Mesenchymal stem cell (in vitro differentiated cells and primary cell): Measurements from ENCODE around the gene ETFA.

ENCODE experiments used
- DNase-seq: peaks from one replicate; pipeline ENCODE4 v3.0.0-alpha.2; 2013
- H2AFZ ChIP-seq: one replicate; pipeline ENCODE4 v1.6.1; 2013; ENCODE audit warnings: low read depth, mild to moderate bottlenecking, control low read depth, inconsistent platforms, low read length, moderate library complexity
- H2AK5ac ChIP-seq: 2 replicates; pipeline ENCODE4 v1.6.1; 2013; ENCODE audit warnings: low read length, moderate library complexity, mild to moderate bottlenecking, inconsistent platforms; ENCODE audit not compliant: severe bottlenecking
- H2BK120ac ChIP-seq: one replicate; pipeline ENCODE4 v1.6.1; 2013; ENCODE audit warnings: low read depth, mild to moderate bottlenecking, inconsistent platforms, low read length, moderate library complexity
- H2BK12ac ChIP-seq, 2 experiments: one replicate each; pipeline ENCODE4 v1.6.1; 2013; ENCODE audit warnings: inconsistent platforms in 2 of 2, low read length in 2 of 2, mild to moderate bottlenecking in 2 of 2, moderate library complexity in 2 of 2, control low read depth in 1 of 2
- H2BK15ac ChIP-seq: one replicate; pipeline ENCODE4 v1.6.1; 2013; ENCODE audit warnings: mild to moderate bottlenecking, low read depth, inconsistent platforms; ENCODE audit not compliant: poor library complexity, severe bottlenecking
- H2BK5ac ChIP-seq: 2 replicates; pipeline ENCODE4 v1.6.1; 2013; ENCODE audit warnings: low read depth, mild to moderate bottlenecking, low read length, control low read depth, inconsistent platforms; ENCODE audit not compliant: poor library complexity, severe bottlenecking
- H3K14ac ChIP-seq, 2 experiments: one replicate each; pipeline ENCODE4 v1.6.1; 2013; ENCODE audit warnings: inconsistent platforms in 2 of 2, low read length in 2 of 2, control low read depth in 1 of 2, mild to moderate bottlenecking in 1 of 2, moderate library complexity in 1 of 2
- H3K18ac ChIP-seq, 2 experiments: one replicate each; pipeline ENCODE4 v1.6.1; 2013; ENCODE audit warnings: inconsistent platforms in 2 of 2, low read length in 2 of 2, control low read depth in 1 of 2, low read depth in 1 of 2, mild to moderate bottlenecking in 1 of 2
- H3K23ac ChIP-seq, 2 experiments: one replicate each; pipeline ENCODE4 v1.6.1; 2013; ENCODE audit warnings: inconsistent platforms in 2 of 2, low read length in 2 of 2, mild to moderate bottlenecking in 2 of 2, moderate library complexity in 2 of 2, control low read depth in 1 of 2
- H3K27ac ChIP-seq: 2 replicates; pipeline ENCODE4 v1.5.1; 2013; ENCODE audit warnings: mild to moderate bottlenecking, moderate library complexity, low read length, control low read depth, inconsistent platforms; ENCODE audit not compliant: poor library complexity, severe bottlenecking
- H3K27me3 ChIP-seq, 2 experiments: 2 replicates each; pipeline versions ENCODE4 v1.6.1 to v1.7.0; 2013; ENCODE audit warnings: low read length in 2 of 2, mild to moderate bottlenecking in 2 of 2, moderate library complexity in 2 of 2, control low read depth in 1 of 2, inconsistent platforms in 1 of 2; ENCODE audit not compliant: control insufficient read depth in 1 of 2, insufficient read depth in 1 of 2
- H3K36me3 ChIP-seq, 2 experiments: 2 replicates each; pipeline versions ENCODE4 v1.6.1 to v1.7.0; 2013; ENCODE audit warnings: low read length in 2 of 2, control low read depth in 1 of 2, inconsistent platforms in 1 of 2, low read depth in 1 of 2, mild to moderate bottlenecking in 1 of 2; ENCODE audit not compliant: insufficient read depth in 2 of 2, control insufficient read depth in 1 of 2
- H3K4ac ChIP-seq, 2 experiments: one replicate each; pipeline ENCODE4 v1.6.1; 2013; ENCODE audit warnings: inconsistent platforms in 2 of 2, low read length in 2 of 2, mild to moderate bottlenecking in 2 of 2, moderate library complexity in 2 of 2, control low read depth in 1 of 2, low read depth in 1 of 2
- H3K4me1 ChIP-seq: 2 replicates; pipeline ENCODE4 v1.6.1; 2013; ENCODE audit warnings: low read depth, low read length, control low read depth; ENCODE audit not compliant: control insufficient read depth, insufficient read depth
- H3K4me2 ChIP-seq: 2 replicates; pipeline ENCODE4 v1.6.1; 2013; ENCODE audit warnings: low read length, mild to moderate bottlenecking, inconsistent platforms; ENCODE audit not compliant: poor library complexity, severe bottlenecking
- H3K4me3 ChIP-seq, 2 experiments: 2 replicates each; pipeline versions ENCODE4 v1.5.1 to v1.7.0; 2013; ENCODE audit warnings: low read length in 2 of 2, mild to moderate bottlenecking in 2 of 2, control low read depth in 1 of 2, low read depth in 1 of 2; ENCODE audit not compliant: insufficient read depth in 1 of 2
- H3K79me1 ChIP-seq: replicated peaks from 2 replicates; pipeline ENCODE4 v1.6.1; 2013; ENCODE audit warnings: mild to moderate bottlenecking, control low read depth, low read length, inconsistent platforms; ENCODE audit not compliant: poor library complexity, severe bottlenecking
- H3K9ac ChIP-seq: 2 replicates; pipeline ENCODE4 v1.7.0; 2013; ENCODE audit warnings: mild to moderate bottlenecking, low read length, moderate library complexity
- H3K9me3 ChIP-seq: 2 replicates; pipeline ENCODE4 v1.7.0; 2013; ENCODE audit warnings: mild to moderate bottlenecking, low read length; ENCODE audit not compliant: control insufficient read depth
- H4K8ac ChIP-seq: one replicate; pipeline ENCODE4 v1.6.1; 2013; ENCODE audit warnings: inconsistent platforms, mild to moderate bottlenecking, low read length, moderate library complexity
- H4K91ac ChIP-seq: one replicate; pipeline ENCODE4 v1.6.1; 2013; ENCODE audit warnings: mild to moderate bottlenecking, low read length, inconsistent platforms
- WGBS: methylation state at CpG from one replicate; pipeline ENCODE4 v1.1.7; 2013; ENCODE audit warnings: mixed read lengths; 5-methylcytosine and 5-hydroxymethylcytosine counted together

Gene ETFA

DNA sequence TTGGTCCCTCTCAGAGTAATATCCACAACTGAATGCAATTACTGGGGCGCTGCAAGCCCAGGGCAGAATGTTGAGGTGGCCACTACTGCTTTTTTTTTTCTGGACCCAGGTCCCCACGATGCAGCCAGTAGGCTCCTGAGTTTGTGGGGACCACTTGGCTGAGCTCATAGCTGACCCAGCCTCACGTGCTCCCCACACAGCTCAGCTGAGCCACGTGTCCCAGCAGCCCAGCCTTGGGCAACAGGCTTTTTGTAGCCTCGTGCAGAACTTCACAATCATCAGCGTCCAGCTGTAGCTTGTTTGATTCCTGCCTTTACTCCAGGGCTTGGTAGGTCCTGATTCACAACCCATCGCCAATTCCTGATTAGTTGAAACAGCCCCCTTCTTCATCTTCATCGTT lies 117.3 kb downstream of the ETFA start:
- H3K36me3 ChIP-seq = peaks cover 0 to 3% of the 10 kb centered on the region in 2 experiments
- H3K18ac ChIP-seq = no peak overlapping the region
- 86% methylated on average over 8 of the region's 8 CpGs for WGBS
- no peak overlapping the region for H2BK15ac ChIP-seq
- DNase-seq = no peak
- H3K4me1 ChIP-seq = peaks cover 26% of the 10 kb centered on the region
- H3K27me3 ChIP-seq = peaks cover 16 to 58% of the 10 kb centered on the region in 2 experiments
- H3K14ac ChIP-seq = no peak overlapping the region
- no peak overlapping the region for H3K23ac ChIP-seq
- H3K79me1 ChIP-seq = no peaks in the 10 kb centered on the region
- no peaks in the 10 kb centered on the region for H3K9me3 ChIP-seq
- no peak overlapping the region for H3K4me2 ChIP-seq
- H2BK120ac ChIP-seq = no peak overlapping the region
- no peak overlapping the region for H4K91ac ChIP-seq
- no peak overlapping the region for H2AK5ac ChIP-seq
- no peak overlapping the region for H2BK5ac ChIP-seq
- no peak overlapping the region for H3K4me3 ChIP-seq
- H3K9ac ChIP-seq = no peak overlapping the region
- no peak overlapping the region for H2AFZ ChIP-seq
- H3K4ac ChIP-seq = no peak overlapping the region
- no peak overlapping the region for H4K8ac ChIP-seq
- no peak overlapping the region for H2BK12ac ChIP-seq
- H3K27ac ChIP-seq = no peak overlapping the region

- Histone ChIP-seq H4K91ac (no peak overlapping the region), H3K4me1 (peaks cover 22% of the 10 kb centered on the region), H4K8ac (no peak overlapping the region), H3K9me3 (no peaks in the 10 kb centered on the region), H3K4me2 (no peak overlapping the region), H2BK12ac (no peak overlapping the region), H3K4me3 (no peak overlapping the region), H3K79me1 (no peaks in the 10 kb centered on the region), H2BK120ac (no peak overlapping the region), H2BK15ac (no peak overlapping the region), H2AK5ac (no peak overlapping the region), H3K14ac (no peak overlapping the region), H3K36me3 (peaks cover 0 to 3% of the 10 kb centered on the region in 2 experiments), H3K23ac (no peak overlapping the region), H2AFZ (no peak overlapping the region), H3K27ac (no peak overlapping the region), H2BK5ac (no peak overlapping the region), H3K18ac (no peak overlapping the region), H3K4ac (no peak overlapping the region), H3K27me3 (peaks cover 17 to 63% of the 10 kb centered on the region in 2 experiments), H3K9ac (no peak overlapping the region)
- no peak for DNase-seq
- 88% methylated on average over 8 of the region's 8 CpGs for WGBS
These were observed 118.6 kb downstream of the ETFA start for GRCh38 chr15:76192715-76193114.

DNA sequence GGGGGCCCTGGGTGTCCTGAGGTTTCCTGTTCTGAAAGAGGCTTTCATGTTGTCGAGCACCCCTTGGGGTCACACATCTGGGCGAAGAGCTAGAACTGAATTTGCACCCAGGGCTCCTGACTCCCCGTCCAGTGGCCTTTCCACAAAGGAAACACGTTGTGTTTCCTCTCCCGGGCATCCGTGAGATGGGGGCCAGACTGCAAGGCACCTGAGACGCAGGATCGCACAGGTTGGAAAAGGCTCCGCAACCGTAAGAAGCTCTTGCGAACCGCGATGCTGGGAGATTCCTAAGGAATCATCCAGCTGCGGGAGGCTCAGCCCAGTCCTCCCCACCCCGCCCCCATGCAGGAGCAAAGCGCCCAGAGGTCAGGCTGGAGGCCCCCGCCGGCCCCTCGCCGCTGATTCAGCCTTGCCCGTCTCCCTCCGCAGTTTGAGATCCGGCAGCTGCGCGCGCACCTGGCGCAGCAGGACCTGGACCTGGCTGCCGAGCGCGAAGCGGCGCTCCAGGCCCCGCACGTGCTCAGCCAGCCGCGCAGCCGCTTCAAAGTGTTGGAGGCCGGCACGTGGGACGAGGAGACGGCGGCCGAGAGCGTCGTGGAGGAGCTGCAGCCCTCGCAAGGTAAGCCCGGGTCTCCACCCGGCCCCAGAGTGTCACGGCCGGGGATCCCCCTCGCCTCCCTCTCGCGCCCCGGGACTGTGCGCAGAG lies 119.6 kb downstream of the ETFA start:
- Histone ChIP-seq H2BK5ac (no peak overlapping the region), H3K79me1 (no peaks in the 10 kb centered on the region), H3K14ac (no peak overlapping the region), H4K91ac (no peak overlapping the region), H3K27ac (no peak overlapping the region), H3K4me2 (no peak overlapping the region), H4K8ac (no peak overlapping the region), H2BK120ac (no peak overlapping the region), H3K27me3 (peaks cover 17 to 63% of the 10 kb centered on the region in 2 experiments), H3K9ac (no peak overlapping the region), H3K36me3 (peaks cover 0 to 3% of the 10 kb centered on the region in 2 experiments), H2AFZ (no peak overlapping the region), H2AK5ac (no peak overlapping the region), H2BK12ac (no peak overlapping the region), H3K9me3 (no peaks in the 10 kb centered on the region), H3K4me1 (peaks cover 14% of the 10 kb centered on the region), H3K4me3 (no peak overlapping the region), H3K18ac (no peak overlapping the region), H2BK15ac (no peak overlapping the region), H3K23ac (no peak overlapping the region), H3K4ac (no peak overlapping the region)
- DNase-seq = no peak
- WGBS = 90% methylated on average over 54 of the region's 55 CpGs

- H2AFZ ChIP-seq = no peak overlapping the region
- peaks cover 9% of the 10 kb centered on the region for H3K4me1 ChIP-seq
- H3K23ac ChIP-seq = no peak overlapping the region
- H2BK5ac ChIP-seq = no peak overlapping the region
- H2BK12ac ChIP-seq = no peak overlapping the region
- peak; percentile 73 for DNase-seq
- peaks cover 17 to 63% of the 10 kb centered on the region in 2 experiments for H3K27me3 ChIP-seq
- H4K91ac ChIP-seq = no peak overlapping the region
- H3K14ac ChIP-seq = no peak overlapping the region
- no peak overlapping the region for H3K4ac ChIP-seq
- H3K36me3 ChIP-seq = no peaks in the 10 kb centered on the region
- H3K27ac ChIP-seq = no peak overlapping the region
- peak overlapping the region; percentile 36 for H3K4me2 ChIP-seq
- H4K8ac ChIP-seq = no peak overlapping the region
- peak overlapping the region; percentile 60 for H3K9ac ChIP-seq
- H2AK5ac ChIP-seq = no peak overlapping the region
- no peak overlapping the region for H2BK120ac ChIP-seq
- H3K4me3 ChIP-seq = peak overlapping the region in 1 of 2 experiments; percentile 69
- WGBS = 25% methylated on average over 34 of the region's 34 CpGs
- no peak overlapping the region for H2BK15ac ChIP-seq
- no peak overlapping the region for H3K18ac ChIP-seq
- no peaks in the 10 kb centered on the region for H3K79me1 ChIP-seq
- H3K9me3 ChIP-seq = no peaks in the 10 kb centered on the region
These were observed 120.3 kb downstream of the ETFA start for GRCh38 chr15:76190751-76191538.
